ENCODE measurements around the gene SLC16A8.
"Not testable (repeated sequence)": the region's sequence is repeated elsewhere in the genome, so short reads cannot be mapped to it uniquely, and the experiment has no call there.

SLC16A8 gene

GRCh38 chr22:38085501-38085900 is 1.5 kb upstream of the SLC16A8 start:
- DNase-seq = no peak

GRCh38 chr22:38085056-38085455 is 1.1 kb upstream of the SLC16A8 start:
- DNase-seq = no peak

GRCh38 chr22:38082986-38083710 is 836 bp downstream of the SLC16A8 start:
- no peak for DNase-seq

- DNase-seq = no peak
Measured at GRCh38 chr22:38081941-38082828, 1.8 kb downstream of the SLC16A8 start.

GRCh38 chr22:38081636-38081940 is 2.4 kb downstream of the SLC16A8 start:
- DNase-seq = no peak

- DNase-seq = no peak
Measured at GRCh38 chr22:38080850-38081635, 2.9 kb downstream of the SLC16A8 start.

GRCh38 chr22:38080474-38080849 is 3.5 kb downstream of the SLC16A8 start:
- DNase-seq = no peak

- no peak for DNase-seq
Measured at GRCh38 chr22:38079804-38080203, 4.2 kb downstream of the SLC16A8 start.

- not testable (repeated sequence) for DNase-seq
Measured at GRCh38 chr22:38079208-38079607, 4.8 kb downstream of the SLC16A8 start.

- no peak for DNase-seq
Measured at GRCh38 chr22:38078046-38078840, 5.7 kb downstream of the SLC16A8 start.

GRCh38 chr22:38077595-38077994 is 6.4 kb downstream of the SLC16A8 start:
- DNase-seq = no peak

GRCh38 chr22:38077096-38077495 is 6.9 kb downstream of the SLC16A8 start:
- no peak for DNase-seq

- no peak for DNase-seq
Measured at GRCh38 chr22:38075961-38076360, 8.0 kb downstream of the SLC16A8 start.

GRCh38 chr22:38075105-38075825 is 8.7 kb downstream of the SLC16A8 start:
- no peak for DNase-seq

- DNase-seq = no peak
Measured at GRCh38 chr22:38074181-38075104, 9.5 kb downstream of the SLC16A8 start.

GRCh38 chr22:38073150-38074130 is 10.5 kb downstream of the SLC16A8 start:
- no peak for DNase-seq

GRCh38 chr22:38072322-38073149 is 11.4 kb downstream of the SLC16A8 start:
- no peak for DNase-seq
